DND-41 (cell line): ENCODE results near the gene TAX1BP3.

Experiments used
- EZH2 ChIP-seq: IDR thresholded peaks from 3 replicates; pipeline ENCODE4 v1.6.1; 2012; ENCODE audit warnings: borderline replicate concordance, low read depth, mild to moderate bottlenecking, moderate library complexity, low read length, inconsistent platforms; ENCODE audit not compliant: severe bottlenecking
- TF ChIP-seq, protein P1 (sequence below): IDR thresholded peaks from 2 replicates; pipeline ENCODE4 v1.5.1; 2012; ENCODE audit warnings: borderline replicate concordance, low read length, moderate library complexity, mild to moderate bottlenecking; ENCODE audit not compliant: poor library complexity, severe bottlenecking; ENCODE audit errors: extremely low read depth

DNA sequence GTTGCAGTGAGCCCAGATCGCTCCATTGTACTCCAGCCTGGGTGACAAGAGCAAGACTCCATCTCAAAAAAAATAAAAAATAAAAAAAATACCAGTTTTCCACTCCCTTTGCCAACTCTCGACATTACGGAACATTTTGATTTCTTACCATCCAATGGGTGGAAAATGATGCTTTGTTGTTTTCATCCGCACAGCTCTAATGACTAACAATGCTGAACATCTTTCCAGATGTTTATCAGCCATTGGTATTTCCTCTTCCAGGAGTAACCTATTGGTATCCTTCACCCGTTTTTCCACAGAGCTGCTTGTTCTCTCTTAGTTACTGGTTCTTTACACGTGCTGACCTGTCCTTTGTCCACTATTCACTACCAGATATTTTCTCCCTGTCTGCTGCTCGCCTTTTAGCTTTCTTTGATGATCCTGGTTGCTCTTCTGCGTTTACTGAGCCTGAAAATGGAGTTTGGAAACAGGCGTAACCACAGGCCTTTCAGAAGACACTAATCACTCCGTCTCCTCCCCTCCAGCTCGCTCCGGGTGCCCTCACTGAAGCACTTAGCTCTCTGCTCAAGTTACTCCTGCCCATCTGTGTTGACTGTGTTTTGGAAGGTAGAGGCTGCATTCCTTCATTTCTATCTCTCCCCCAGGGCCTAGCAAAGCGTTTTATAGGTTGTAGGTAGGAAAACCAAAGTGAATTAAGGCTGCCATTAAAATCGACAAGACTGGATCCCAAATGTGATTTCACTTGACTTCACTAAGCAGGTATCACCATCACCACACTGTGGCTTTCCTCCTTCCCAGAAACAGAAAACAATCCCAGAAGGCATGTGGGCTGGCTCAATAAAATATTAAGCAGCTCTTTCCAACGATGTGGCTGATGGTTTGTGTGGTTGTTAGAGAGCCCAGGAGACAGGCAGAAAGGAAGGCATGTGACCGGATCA is 41.3 kb downstream of the TAX1BP3 start:
- TF ChIP-seq, protein P1, sequence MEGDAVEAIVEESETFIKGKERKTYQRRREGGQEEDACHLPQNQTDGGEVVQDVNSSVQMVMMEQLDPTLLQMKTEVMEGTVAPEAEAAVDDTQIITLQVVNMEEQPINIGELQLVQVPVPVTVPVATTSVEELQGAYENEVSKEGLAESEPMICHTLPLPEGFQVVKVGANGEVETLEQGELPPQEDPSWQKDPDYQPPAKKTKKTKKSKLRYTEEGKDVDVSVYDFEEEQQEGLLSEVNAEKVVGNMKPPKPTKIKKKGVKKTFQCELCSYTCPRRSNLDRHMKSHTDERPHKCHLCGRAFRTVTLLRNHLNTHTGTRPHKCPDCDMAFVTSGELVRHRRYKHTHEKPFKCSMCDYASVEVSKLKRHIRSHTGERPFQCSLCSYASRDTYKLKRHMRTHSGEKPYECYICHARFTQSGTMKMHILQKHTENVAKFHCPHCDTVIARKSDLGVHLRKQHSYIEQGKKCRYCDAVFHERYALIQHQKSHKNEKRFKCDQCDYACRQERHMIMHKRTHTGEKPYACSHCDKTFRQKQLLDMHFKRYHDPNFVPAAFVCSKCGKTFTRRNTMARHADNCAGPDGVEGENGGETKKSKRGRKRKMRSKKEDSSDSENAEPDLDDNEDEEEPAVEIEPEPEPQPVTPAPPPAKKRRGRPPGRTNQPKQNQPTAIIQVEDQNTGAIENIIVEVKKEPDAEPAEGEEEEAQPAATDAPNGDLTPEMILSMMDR = no peak
- TF ChIP-seq EZH2 = no peak
